HG03457 (cell line): ENCODE measurements around the gene CXCL10.
"Not testable (repeated sequence)": the region's sequence is repeated elsewhere in the genome, so short reads cannot be mapped to it uniquely, and the experiment has no call there.

Experiments used
- ATAC-seq: cut with Tn5 transposase; IDR thresholded peaks from one replicate; pipeline ENCODE4 v1.9.1; 2021; ENCODE audit warnings: moderate number of reproducible peaks; ENCODE audit not compliant: unreplicated experiment

CXCL10 gene

GRCh38 chr4:76029300-76029699 lies 6.0 kb upstream of the CXCL10 start:
- ATAC-seq: no peak

GRCh38 chr4:76028350-76028765 lies 5.1 kb upstream of the CXCL10 start:
- ATAC-seq: no peak

GRCh38 chr4:76024065-76024464 lies 768 bp upstream of the CXCL10 start:
- no peak for ATAC-seq

DNA sequence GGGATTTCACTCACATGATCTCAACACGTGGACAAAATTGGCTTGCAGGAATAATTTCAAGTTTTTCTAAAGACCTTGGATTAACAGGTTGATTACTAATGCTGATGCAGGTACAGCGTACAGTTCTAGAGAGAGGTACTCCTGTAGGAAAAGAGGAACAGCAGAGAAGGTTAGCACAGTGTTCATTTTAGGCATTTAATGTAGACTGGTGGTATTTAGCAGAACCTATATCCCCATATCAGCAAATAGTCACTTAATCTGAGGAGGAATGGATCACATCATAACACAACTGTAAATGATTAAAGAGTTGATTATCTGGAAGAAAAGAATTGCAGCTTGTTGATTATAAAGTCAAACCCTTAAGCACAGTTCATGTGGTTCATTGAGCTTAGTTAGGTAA lies 620 bp downstream of the CXCL10 start:
- ATAC-seq: no peak

DNA sequence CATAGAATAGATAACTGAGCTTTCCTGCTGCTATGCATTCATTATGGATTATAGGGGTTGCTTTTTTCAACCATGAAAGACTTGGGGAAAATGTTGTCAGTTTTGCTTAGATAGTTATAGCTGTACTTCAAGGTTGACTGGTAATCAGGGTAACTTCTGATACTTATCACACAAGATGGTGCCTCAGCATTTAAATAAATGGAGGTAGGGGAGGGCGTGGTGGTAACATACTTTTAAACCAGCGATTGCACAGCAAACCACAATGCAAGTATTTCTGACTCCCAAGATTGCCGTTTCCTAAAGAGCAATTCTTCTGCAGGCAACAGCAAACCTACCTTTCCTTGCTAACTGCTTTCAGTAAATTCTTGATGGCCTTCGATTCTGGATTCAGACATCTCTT lies 1.3 kb downstream of the CXCL10 start:
- no peak for ATAC-seq

DNA sequence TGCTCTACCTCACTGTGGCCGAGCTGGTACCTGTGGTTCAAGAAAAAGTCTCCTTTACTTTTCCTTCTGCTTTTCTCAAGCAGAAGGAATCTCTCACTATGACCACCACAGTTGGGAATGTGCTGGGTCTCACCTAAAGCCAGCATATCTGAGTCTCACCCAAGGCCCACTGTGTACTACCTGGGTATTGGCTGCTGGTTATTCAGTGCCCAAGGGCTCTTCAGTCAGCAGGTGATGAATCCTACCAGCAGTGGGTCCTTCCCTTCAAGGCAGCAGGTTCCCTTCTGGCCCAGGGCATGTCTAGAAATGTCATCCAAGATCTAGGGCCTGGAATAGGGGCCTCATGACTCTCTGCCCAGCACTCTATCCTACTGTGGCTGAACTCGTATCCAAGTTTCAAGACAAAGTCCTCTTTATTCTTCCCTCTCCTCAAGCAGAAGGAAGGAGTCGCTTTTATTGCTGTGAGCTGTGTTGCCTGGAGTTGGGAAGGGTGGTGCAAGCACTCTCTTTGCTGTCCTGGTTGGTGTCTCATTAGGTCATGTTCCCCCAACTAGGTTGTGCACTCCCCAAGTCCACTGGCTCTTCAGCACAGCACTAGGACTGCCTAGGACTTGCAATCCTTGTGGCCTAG lies 6.1 kb downstream of the CXCL10 start:
- no peak for ATAC-seq

DNA sequence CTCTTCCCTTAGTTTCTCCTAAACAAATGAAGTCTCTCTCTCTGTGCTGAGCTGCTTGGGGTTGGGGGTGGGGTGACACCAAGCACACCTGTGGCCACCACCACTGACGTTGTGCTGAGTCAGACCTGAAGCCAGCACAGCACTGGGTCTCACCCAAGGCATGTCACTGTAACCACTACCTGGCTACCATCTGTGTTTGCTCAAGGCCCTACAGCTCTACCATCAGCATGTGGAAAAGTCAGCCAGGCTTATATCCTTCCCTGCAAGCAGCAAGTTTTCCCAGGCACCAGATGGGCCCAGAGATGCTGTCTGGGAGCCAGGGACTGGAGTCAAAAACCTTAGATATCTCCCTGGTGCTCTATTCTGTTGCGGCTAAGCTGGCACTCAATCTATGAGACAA lies 6.9 kb downstream of the CXCL10 start:
- peak; percentile 52 for ATAC-seq

DNA sequence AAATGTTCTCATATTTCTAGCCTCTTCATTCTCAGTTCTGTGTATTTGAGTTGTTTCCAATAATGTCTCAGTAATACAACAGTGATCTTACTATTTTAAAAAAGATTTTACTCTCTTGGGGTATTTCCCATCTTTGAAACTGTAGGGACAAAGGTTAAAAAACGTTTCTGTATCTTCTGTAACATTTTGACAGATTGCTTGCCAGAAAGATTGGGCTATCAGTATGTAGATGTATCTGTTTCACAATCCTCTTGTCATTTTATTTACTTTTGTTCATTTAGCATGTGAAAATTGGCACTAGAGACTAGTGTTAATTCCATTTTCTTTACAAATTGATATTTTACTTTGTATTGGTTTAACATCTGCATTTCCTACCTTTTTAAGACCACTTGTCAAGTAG lies 9.8 kb downstream of the CXCL10 start:
- ATAC-seq: no peak

- no peak for ATAC-seq
Observed at GRCh38 chr4:76012388-76012801, 10.9 kb downstream of the CXCL10 start.

- peak; percentile 62 for ATAC-seq
Observed at GRCh38 chr4:76011700-76012387, 11.5 kb downstream of the CXCL10 start.

DNA sequence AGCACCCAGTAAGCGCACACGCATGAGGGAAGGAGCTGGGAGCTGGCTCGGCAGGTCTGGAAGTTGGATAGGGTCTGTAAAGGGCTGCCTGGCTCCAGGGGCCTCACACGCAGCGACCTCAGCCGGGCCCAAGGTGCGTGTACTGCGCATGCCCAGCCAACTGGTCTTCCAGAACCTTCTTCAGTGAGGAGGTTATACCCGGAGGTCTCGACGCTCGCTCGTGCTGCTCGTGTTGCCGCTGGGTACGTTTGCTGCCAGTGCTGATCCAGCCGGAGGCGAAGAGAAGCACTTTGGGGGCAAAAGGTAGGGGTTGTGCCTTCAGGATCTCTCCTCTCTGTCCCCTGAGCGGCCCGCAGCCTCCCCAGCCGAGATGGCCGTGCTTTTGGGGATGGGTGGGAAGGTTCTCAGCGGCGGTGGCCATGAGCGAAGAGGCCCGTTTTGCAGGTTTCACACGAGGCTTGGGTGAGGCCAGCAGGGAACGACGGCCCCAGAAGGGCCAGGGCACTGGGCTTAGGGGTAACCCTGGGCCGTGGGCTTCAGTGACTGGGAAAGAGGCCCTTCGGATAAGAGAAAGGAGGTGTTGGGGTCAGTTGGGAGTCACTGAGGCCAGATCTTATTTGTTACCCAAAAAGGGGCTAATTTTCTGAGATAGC lies 12.2 kb downstream of the CXCL10 start:
- ATAC-seq: no peak

GRCh38 chr4:76010576-76010975 lies 12.7 kb downstream of the CXCL10 start:
- ATAC-seq: no peak

DNA sequence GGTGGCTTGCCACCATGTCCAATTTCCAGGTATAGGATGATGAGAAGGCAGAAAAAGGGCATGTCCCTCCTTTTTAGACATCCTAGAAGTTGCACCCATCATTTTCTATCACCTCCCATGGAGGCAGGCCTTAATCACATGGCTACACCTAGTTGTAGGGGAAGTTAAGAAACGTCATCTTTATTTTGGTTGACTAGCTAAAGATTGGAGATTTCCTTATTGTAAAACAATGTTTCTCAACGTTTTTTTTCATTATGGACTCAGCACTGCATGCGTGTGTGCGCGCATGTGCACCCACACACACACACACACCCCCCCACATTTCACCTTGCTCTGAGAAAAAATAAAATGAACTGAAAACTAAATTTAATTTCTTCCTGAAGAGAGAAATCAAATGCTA lies 14.0 kb downstream of the CXCL10 start:
- no peak for ATAC-seq

- ATAC-seq: no peak
Observed at GRCh38 chr4:76007089-76007862, 16.0 kb downstream of the CXCL10 start, which contains the start of gene CXCL9. Gene CXCL9, minus strand, starts transcription at chr4:76007509. Its CDS starts 60 bp downstream, at chr4:76007449.

GRCh38 chr4:76003620-76004019 lies 19.7 kb downstream of the CXCL10 start:
- no peak for ATAC-seq

GRCh38 chr4:76003035-76003434 lies 20.3 kb downstream of the CXCL10 start:
- no peak for ATAC-seq

DNA sequence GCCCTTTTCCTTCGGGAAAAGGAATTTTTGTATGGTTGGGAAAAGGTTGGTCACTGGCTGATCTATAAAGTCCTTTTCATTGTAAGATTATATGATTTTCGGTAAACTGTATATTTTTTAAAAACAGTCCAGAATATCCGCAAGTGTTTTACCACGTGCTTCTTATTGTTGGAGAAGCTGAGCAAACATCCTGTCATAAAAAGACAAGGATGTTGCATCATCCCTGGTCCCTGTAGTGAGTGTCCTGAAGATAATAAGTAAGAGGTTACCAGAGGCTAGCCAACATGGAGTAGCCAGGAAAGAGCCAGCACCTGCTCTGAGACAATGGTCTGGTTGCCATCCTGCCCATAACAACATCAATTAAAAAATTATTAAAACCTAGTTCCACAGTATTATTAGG lies 21.1 kb downstream of the CXCL10 start:
- no peak for ATAC-seq

DNA sequence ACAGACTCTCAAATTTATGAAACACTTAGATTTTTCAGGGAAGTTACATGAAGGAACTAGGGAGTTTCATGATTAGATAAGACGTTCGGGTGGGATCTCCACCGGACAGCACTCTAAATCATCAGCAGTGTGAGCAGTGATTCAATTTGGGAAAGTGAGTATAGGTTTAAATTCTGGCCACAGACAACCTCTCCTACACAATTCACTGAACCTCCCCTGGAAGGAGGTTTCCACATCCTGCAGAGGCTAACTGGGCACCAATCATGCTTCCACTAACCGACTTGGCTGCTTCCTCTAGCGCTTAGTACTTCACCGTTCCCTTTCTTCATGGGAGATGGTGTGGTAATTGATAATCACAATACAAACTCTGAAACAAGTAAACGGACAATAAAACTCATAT lies 21.6 kb downstream of the CXCL10 start:
- ATAC-seq: no peak

DNA sequence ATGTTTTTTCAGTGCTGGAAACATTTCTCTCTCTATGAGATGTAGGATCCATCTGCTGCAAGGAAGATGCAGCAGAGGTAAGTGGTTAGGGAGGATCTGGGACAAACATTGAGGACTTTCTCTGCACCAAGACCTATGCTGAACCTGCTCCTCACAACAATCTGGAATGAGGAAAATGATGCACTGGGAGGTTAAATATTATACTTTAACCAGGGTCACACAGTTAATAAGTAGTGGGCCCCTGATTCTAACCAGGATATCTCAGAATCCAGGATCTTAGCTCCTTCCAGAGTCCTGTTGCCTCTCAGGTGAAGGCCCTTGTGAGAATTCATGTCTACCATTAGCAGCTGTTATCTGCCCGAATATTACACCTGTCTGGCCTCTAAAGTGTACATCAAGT lies 23.0 kb downstream of the CXCL10 start:
- no peak for ATAC-seq

DNA sequence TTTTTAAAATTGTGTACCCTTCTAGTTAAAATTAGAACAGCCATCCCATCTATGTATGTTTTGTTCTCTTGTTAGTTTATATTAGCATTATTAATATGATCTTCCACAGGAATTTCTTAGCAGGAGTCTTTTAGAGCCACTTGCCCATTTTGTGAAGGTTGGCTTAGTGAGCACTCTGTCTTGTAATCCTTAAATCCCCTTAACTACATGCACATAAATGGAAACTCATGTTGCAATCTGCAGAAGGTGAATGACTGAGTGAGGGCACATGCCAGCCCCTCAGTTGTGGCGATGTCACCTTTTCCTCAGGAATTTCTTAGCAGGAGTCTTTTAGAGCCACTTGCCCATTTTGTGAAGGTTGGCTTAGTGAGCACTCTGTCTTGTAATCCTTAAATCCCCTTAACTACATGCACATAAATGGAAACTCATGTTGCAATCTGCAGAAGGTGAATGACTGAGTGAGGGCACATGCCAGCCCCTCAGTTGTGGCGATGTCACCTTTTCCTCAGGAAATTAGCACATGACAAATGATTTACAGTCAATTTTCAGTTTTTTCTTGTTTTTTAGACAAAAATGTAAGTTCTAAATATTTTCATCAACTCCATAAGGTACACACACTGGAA lies 24.7 kb downstream of the CXCL10 start:
- not testable (repeated sequence) for ATAC-seq

DNA sequence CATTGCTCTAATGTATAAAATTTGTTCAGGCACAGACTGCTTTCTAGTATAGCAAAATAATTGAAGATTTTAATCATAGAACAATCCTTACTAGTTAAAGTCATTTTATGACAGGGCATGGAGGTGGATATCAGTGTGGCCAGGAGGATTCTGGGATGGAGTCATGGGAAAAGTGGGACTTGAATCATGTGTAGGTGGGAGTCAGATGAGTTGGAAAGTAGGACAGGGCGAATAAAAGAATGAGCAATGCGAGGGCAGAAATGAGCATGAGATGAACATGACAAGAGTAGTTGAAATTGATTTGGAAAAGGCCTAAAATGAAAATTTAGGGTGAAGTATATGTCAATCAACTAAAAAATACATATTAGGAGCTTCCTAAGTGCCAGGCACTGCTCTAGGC lies 25.4 kb downstream of the CXCL10 start:
- ATAC-seq: no peak
